Measurements from ENCODE around the gene ADPRH. TPM values are rescaled to one million over a fixed set of nuclear protein-coding genes. Genes with fewer than 3 reads are reported as not detected.

The ADPRH gene
- total and polyA plus RNA-seq, 7 donors: 1.2 to 11.6 (median 7.2) TPM

GRCh38 chr3:119613201-119613600, 33.9 kb downstream of the ADPRH start:
- no peaks in the 10 kb centered on the region for H3K9me3 ChIP-seq
- no peaks in the 10 kb centered on the region for H3K36me3 ChIP-seq
- no peak overlapping the region for H3K4me3 ChIP-seq
- no peaks in the 10 kb centered on the region for H3K27me3 ChIP-seq
- no peaks in the 10 kb centered on the region for H3K4me1 ChIP-seq
- intact Hi-C loops (cut with DNase I): no loop called here
- DNase-seq: no peak
- 85 to 86% methylated on average over 1 of the region's 1 CpG for WGBS, 2 donors
- no peak for TF ChIP-seq CTCF (IDR thresholded peaks at IDR 0.05)
- no peak for TF ChIP-seq POLR2AphosphoS5 (IDR thresholded peaks at IDR 0.05)
- no peak for TF ChIP-seq POLR2A (IDR thresholded peaks at IDR 0.05)
- no peak for TF ChIP-seq EP300 (IDR thresholded peaks at IDR 0.05)
- no peak overlapping the region for H3K27ac ChIP-seq

GRCh38 chr3:119613872-119614271, 34.6 kb downstream of the ADPRH start:
- TF ChIP-seq CTCF (IDR thresholded peaks at IDR 0.05): no peak
- TF ChIP-seq POLR2AphosphoS5 (IDR thresholded peaks at IDR 0.05): no peak
- TF ChIP-seq EP300 (IDR thresholded peaks at IDR 0.05): no peak
- no peak for TF ChIP-seq POLR2A (IDR thresholded peaks at IDR 0.05)
- DNase-seq: no peak
- intact Hi-C loops (cut with DNase I): no loop called here
- Histone ChIP-seq H3K36me3 (no peaks in the 10 kb centered on the region), H3K27ac (no peak overlapping the region), H3K9me3 (no peaks in the 10 kb centered on the region), H3K4me3 (no peak overlapping the region), H3K27me3 (no peaks in the 10 kb centered on the region), H3K4me1 (no peaks in the 10 kb centered on the region)
- WGBS, 2 donors: 90 to 93% methylated on average over 4 of the region's 4 CpGs

- 81 to 83% methylated on average over 4 of the region's 4 CpGs for WGBS, 2 donors
- H3K27me3 ChIP-seq: no peaks in the 10 kb centered on the region
- TF ChIP-seq POLR2A (IDR thresholded peaks at IDR 0.05) (no peak), CTCF (IDR thresholded peaks at IDR 0.05) (no peak), EP300 (IDR thresholded peaks at IDR 0.05) (no peak), POLR2AphosphoS5 (IDR thresholded peaks at IDR 0.05) (no peak)
These were observed 36.8 kb downstream of the ADPRH start for GRCh38 chr3:119616056-119616455.

GRCh38 chr3:119619094-119619493, 39.8 kb downstream of the ADPRH start:
- no peaks in the 10 kb centered on the region for H3K4me1 ChIP-seq
- intact Hi-C loops (cut with DNase I): no loop called here
- no peaks in the 10 kb centered on the region for H3K9me3 ChIP-seq
- no peak overlapping the region for H3K27ac ChIP-seq
- no peak for TF ChIP-seq POLR2AphosphoS5 (IDR thresholded peaks at IDR 0.05)
- TF ChIP-seq POLR2A (IDR thresholded peaks at IDR 0.05): no peak
- no peak for TF ChIP-seq CTCF (IDR thresholded peaks at IDR 0.05)
- TF ChIP-seq EP300 (IDR thresholded peaks at IDR 0.05): no peak
- no peaks in the 10 kb centered on the region for H3K36me3 ChIP-seq
- no peak overlapping the region for H3K4me3 ChIP-seq
- WGBS, 2 donors: 78 to 85% methylated on average over 7 of the region's 7 CpGs
- no peak for DNase-seq
- no peaks in the 10 kb centered on the region for H3K27me3 ChIP-seq

More at GRCh38 chr3:119616056-119616455, 36.8 kb downstream of the ADPRH start:
- H3K4me1 ChIP-seq: no peaks in the 10 kb centered on the region
- DNase-seq: no peak
- intact Hi-C loops (cut with DNase I): no loop called here
- H3K27ac ChIP-seq: no peak overlapping the region
- no peaks in the 10 kb centered on the region for H3K9me3 ChIP-seq
- H3K4me3 ChIP-seq: no peak overlapping the region
- H3K36me3 ChIP-seq: no peaks in the 10 kb centered on the region

GRCh38 chr3:119620899-119621298, 41.6 kb downstream of the ADPRH start:
- DNase-seq: no peak
- no peaks in the 10 kb centered on the region for H3K4me1 ChIP-seq
- H3K36me3 ChIP-seq: no peaks in the 10 kb centered on the region
- intact Hi-C loops (cut with DNase I): no loop called here
- H3K9me3 ChIP-seq: no peaks in the 10 kb centered on the region
- no peak overlapping the region for H3K4me3 ChIP-seq
- no peak for TF ChIP-seq CTCF (IDR thresholded peaks at IDR 0.05)
- no peaks in the 10 kb centered on the region for H3K27me3 ChIP-seq
- WGBS, 2 donors: 98% methylated on average over 5 of the region's 5 CpGs
- H3K27ac ChIP-seq: no peak overlapping the region
